HFFc6 (cell line): ENCODE data around the gene TNFAIP2. TPM values are rescaled to one million over a fixed set of nuclear protein-coding genes. Genes with fewer than 3 reads are reported as not detected.

Source experiments
- DNase-seq: peaks from one replicate; pipeline ENCODE4 v3.0.0-alpha.2; 2018
- H3K27ac Mint-ChIP-seq: 2 replicates; pipeline ENCODE4 v1.8.0; 2020; ENCODE audit warnings: mild to moderate bottlenecking, mixed read lengths
- H3K27me3 Mint-ChIP-seq: 2 replicates; pipeline ENCODE4 v1.8.0; 2021; ENCODE audit warnings: mild to moderate bottlenecking, moderate library complexity, mixed read lengths; ENCODE audit not compliant: insufficient read depth
- H3K36me3 Mint-ChIP-seq: 2 replicates; pipeline ENCODE4 v1.8.0; 2021; ENCODE audit warnings: low read depth, mixed read lengths
- H3K4me1 Mint-ChIP-seq: 2 replicates; pipeline ENCODE4 v1.8.0; 2020; ENCODE audit warnings: low read depth, mixed read lengths
- H3K4me3 Mint-ChIP-seq: 2 replicates; pipeline ENCODE4 v1.8.0; 2020; ENCODE audit warnings: mild to moderate bottlenecking, moderate library complexity, mixed read lengths
- H3K9me3 Mint-ChIP-seq: 2 replicates; pipeline ENCODE4 v1.8.0; 2020; ENCODE audit warnings: mild to moderate bottlenecking, mixed read lengths
- CTCF ChIP-seq: fragments of 200-600 bp; sonication (generic); IDR thresholded peaks from 2 replicates; pipeline ENCODE4 v1.5.0; 2021; ENCODE audit warnings: antibody characterized with exemption, mild to moderate bottlenecking
- long read RNA-seq: library from polyadenylated mRNA; unstranded; transcript quantifications from one replicate; pipeline ENCODE4 v2.0.0, GENCODE V29; 2019
- total RNA-seq, 6 experiments: library from RNA; stranded (reverse); fragmentation: NEBNext Ultra II Directional; extraction: Animal tissue kit (Norgen Biotek cat#: 25700); gene quantifications; 2 replicates in 1 of 6; 3 replicates in 5 of 6; pipeline ENCODE4 v1.2.3, GENCODE V29; 2021

TNFAIP2 gene
- 10 to 100 TPM; 44.7 to 59.6 (median 46.4) TPM for total RNA-seq
- long read RNA-seq, partial matches to known transcripts, result 0 of 6 reads
- long read RNA-seq, other reads (novel, unspliced or antisense), result 6 of 6 reads

GRCh38 chr14:103122947-103123633 is at the start of gene TNFAIP2:
Gene TNFAIP2 (plus strand): TSS chr14:103123461. CDS start chr14:103126458, 2,997 bp downstream.
- Mint-ChIP-seq H3K27ac (peak within 1 kb of the TSS; percentile 69), H3K27me3 (peaks cover 3% of the 10 kb centered on the region), H3K9me3 (no peaks in the 10 kb centered on the region), H3K36me3 (no peaks in the 10 kb centered on the region), H3K4me1 (peaks cover 23% of the 10 kb centered on the region), H3K4me3 (peak within 1 kb of the TSS; percentile 87)
- no peak for TF ChIP-seq CTCF
- no peak for DNase-seq

GRCh38 chr14:103073876-103074728 is 49.2 kb upstream of the TNFAIP2 start:
- Mint-ChIP-seq H3K27ac (no peak overlapping the region), H3K9me3 (no peaks in the 10 kb centered on the region), H3K4me1 (no peaks in the 10 kb centered on the region), H3K4me3 (no peak overlapping the region), H3K27me3 (peaks cover 6% of the 10 kb centered on the region; the same call in 1 of the 2 replicates), H3K36me3 (no peaks in the 10 kb centered on the region)
- no peak for DNase-seq
- no peak for TF ChIP-seq CTCF

- Mint-ChIP-seq H3K27me3 (peaks cover 6% of the 10 kb centered on the region; the same call in 1 of the 2 replicates), H3K4me1 (no peaks in the 10 kb centered on the region), H3K36me3 (no peaks in the 10 kb centered on the region), H3K27ac (no peak overlapping the region), H3K9me3 (no peaks in the 10 kb centered on the region), H3K4me3 (no peak overlapping the region)
- no peak for DNase-seq
- TF ChIP-seq CTCF, result no peak
These were observed 48.4 kb upstream of the TNFAIP2 start for GRCh38 chr14:103074729-103075367.

GRCh38 chr14:103078420-103078749 is 44.9 kb upstream of the TNFAIP2 start:
- H3K9me3 Mint-ChIP-seq, result no peaks in the 10 kb centered on the region
- TF ChIP-seq CTCF, result peak; percentile 82
- H3K36me3 Mint-ChIP-seq, result no peaks in the 10 kb centered on the region
- H3K4me3 Mint-ChIP-seq, result no peak overlapping the region
- peak; percentile 66 for DNase-seq
- no peaks in the 10 kb centered on the region for H3K4me1 Mint-ChIP-seq
- H3K27ac Mint-ChIP-seq, result no peak overlapping the region
- H3K27me3 Mint-ChIP-seq, result peaks cover 3% of the 10 kb centered on the region; the same call in 1 of the 2 replicates

- Mint-ChIP-seq H3K27me3 (peaks cover 3% of the 10 kb centered on the region; the same call in 1 of the 2 replicates), H3K36me3 (no peaks in the 10 kb centered on the region)
These were observed 44.2 kb upstream of the TNFAIP2 start for GRCh38 chr14:103078860-103079587.

More at GRCh38 chr14:103078860-103079587, 44.2 kb upstream of the TNFAIP2 start:
- no peak for DNase-seq
- H3K9me3 Mint-ChIP-seq, result no peaks in the 10 kb centered on the region
- H3K4me1 Mint-ChIP-seq, result no peaks in the 10 kb centered on the region
- TF ChIP-seq CTCF, result no peak
- H3K4me3 Mint-ChIP-seq, result no peak overlapping the region
- no peak overlapping the region for H3K27ac Mint-ChIP-seq
